HuH-7 (cell line): ENCODE results near the gene RETREG1.

Experiments
- DNase-seq: peaks from one replicate; pipeline ENCODE4 v3.0.0; 2011; ENCODE audit warnings: low spot score

Gene RETREG1

GRCh38 chr5:16521521-16522483, 95.0 kb downstream of the RETREG1 start:
- DNase-seq = peak; percentile 71

- peak; percentile 15 for DNase-seq
Observed at GRCh38 chr5:16520841-16521240, 96.0 kb downstream of the RETREG1 start.

- DNase-seq = no peak
Observed at GRCh38 chr5:16519435-16519834, 97.4 kb downstream of the RETREG1 start.

- DNase-seq = no peak
Observed at GRCh38 chr5:16518606-16519005, 98.2 kb downstream of the RETREG1 start.

GRCh38 chr5:16515532-16515931, 101.3 kb downstream of the RETREG1 start:
- DNase-seq = no peak

DNA sequence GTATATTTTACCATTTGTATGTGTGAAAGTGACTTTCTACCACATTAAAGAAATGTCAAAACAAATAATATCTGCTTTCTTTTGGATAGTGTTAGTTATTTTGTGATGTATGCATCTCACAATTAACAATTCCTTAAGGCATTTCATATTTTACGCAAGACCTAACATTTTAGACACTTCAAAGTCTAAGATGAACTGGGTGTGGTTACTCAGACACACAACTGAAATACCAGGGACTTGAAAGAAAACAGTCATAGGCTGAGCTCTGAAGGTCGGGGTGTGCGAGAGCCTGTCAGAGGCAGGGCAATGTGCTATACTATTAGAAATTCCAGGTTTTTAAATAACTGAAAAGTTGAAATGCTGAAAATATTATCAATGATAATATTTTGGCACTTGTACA, 106.7 kb downstream of the RETREG1 start:
- DNase-seq = no peak

DNA sequence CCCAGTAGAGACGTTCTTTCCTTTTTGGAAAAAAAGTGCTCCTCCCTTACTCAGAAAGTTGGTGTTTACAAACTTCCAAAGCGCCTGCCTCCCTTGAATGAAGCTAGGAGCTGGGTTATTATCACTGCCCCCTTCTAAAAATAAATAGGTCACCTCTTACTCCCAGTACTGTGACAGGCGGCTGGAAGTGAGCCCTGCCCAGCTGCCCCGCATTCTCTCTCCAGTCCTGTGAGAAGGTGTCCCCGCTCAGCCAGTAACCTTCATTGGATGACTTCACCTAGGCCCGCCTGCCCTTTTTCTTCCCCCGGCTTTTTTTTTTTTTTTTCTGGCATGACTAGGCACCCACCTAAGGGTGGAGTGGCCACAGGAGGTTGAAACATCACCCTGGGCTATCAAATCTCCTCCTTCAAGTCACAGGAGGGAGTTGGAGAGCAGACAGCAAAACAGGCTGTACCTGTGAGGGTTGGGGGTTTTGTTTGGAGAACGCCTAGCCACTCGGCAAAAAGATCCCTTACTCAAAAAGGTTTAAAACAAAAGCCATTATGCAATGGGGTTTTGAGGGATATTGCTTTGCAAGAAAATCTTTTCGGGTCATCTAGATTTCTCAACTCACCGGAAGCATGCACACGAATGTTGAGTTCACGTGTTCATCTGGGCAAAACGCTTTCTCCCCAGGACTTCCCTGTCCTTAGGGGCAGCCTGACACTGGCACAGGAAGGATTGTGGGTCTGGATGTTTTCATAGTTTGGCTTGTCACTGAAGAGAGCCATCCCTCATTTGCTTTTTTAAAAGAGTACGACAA, 107.9 kb downstream of the RETREG1 start:
- no peak for DNase-seq

DNA sequence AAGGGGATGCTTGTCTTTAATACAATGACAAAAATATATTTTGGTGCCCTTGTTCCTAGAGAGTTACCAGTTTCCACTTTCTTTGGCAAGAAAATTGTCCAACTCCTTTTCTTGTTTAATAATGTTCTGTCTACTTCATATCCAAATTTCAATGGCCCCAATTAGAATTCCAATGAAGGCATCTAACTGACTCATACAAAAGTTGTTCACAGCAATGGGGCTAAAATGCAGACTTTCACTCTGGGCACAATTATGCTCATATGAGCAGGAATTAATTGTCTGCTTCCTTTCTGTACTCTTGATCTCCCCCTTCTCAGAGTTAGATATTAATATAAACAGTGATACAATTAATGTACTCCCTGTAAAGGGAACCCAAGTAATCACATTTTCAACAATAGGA, 109.1 kb downstream of the RETREG1 start:
- DNase-seq = no peak

- no peak for DNase-seq
Observed at GRCh38 chr5:16505904-16506303, 110.9 kb downstream of the RETREG1 start.

GRCh38 chr5:16505140-16505891, 111.5 kb downstream of the RETREG1 start:
- no peak for DNase-seq

DNA sequence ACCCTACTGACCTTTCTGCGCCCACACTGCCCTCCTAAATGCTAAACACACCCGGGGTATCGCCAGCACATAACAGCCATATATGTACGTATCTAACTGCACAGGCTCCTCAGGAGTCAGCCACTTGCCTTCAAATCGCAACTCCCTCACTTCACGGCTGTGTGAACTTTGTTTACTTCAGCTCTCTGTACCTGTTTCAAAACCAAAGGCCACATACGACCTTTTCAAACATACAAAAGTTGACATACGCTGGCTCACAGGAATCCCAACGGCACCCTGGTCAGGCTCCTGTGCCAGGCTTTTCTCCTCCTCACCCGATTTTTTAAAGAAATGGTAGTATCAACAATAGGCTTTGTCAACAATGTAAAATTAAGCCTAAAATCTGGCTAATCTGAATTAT, 112.2 kb downstream of the RETREG1 start:
- no peak for DNase-seq

DNA sequence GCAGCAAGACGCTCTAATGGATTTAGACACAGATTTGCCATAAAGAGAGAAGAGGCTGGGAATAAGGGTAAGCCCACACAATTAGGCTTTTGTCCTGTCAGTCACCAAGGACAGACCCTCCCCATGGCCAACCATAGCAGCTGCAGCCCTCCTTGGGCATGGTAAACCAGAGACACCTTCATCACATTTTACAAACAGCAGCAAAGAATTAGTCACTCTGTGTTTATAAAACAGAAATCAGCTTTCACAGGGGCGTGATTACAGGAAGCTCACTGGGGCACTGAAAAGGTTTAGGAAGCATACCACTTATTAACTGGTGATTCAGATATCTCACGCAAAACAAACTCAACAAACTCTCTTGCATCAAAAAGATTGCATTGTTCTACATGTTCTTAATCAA, 113.9 kb downstream of the RETREG1 start:
- DNase-seq = no peak

- no peak for DNase-seq
Observed at GRCh38 chr5:16500024-16500423, 116.8 kb downstream of the RETREG1 start.

DNA sequence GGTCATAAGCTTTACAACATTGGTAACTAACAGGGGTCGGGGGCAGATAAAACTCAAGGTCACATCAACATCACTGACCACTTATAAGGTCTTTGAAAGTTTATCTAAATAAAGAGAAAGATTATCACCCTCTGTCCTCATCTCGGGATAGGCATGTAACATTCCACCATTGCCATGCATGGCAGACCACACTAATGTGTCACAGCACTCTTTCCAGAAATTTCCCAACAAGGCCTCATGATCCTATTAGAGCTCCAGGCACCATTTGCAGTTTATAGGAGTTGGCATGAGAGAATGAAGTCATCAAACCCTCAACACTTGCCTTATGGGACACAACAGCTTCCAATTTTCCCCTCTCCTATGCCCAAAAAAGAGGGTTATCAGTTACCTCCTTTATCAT, 119.3 kb downstream of the RETREG1 start:
- no peak for DNase-seq

- no peak for DNase-seq
Observed at GRCh38 chr5:16493261-16493660, 123.5 kb downstream of the RETREG1 start.

DNA sequence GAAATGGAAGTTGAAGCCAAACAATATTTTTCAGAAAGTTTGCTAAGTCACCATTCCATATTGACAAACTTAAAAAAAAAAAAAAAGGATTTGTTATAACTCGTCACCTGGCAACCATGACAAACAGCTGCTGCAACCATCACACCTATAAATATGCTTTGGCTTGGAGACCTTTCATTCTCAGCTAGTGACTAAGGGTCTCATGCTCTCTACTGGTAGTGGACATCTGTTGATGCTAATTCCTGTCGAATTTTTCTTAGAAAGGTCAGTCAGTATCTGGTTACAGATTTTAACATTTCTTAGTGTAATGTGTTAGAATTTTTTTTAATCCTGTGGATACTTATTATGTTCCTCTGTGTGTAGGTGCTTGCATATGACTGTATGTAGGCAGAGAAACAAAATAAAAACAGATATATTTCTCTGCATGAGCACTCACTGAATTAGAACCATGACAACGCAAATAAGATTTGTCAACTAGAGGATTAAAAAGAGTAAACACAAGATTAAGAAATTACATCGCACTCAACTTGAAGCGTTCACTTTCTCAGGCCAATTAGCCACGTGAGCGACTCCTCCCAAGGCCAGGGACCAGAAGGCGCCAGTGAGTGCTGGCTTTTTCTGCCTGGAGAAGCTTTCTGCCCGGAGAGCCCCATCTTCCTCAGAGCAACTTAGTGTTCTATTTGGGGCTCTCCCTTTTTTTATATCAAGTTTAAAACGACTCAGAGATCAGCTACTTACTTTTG, 124.2 kb downstream of the RETREG1 start:
- DNase-seq = no peak

DNA sequence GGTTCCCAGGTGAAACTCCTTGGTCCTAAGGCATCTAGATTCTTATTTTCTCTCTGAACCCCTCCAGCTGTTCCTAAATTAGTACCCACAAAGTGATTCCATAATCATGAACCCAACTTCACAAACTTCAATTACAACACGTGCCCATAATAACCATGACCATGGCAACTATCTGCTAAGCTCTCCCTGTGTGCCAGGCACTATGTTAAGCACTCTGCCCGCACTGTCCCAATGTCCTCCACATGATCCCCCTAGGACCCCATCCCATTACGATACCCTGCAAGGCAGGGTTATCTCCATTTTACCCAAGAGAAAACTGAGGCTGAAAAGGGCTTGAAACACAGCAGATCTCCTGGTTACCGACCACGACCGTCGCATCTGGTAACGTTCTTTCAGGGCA, 125.9 kb downstream of the RETREG1 start:
- no peak for DNase-seq

- no peak for DNase-seq
Observed at GRCh38 chr5:16489322-16489791, 127.4 kb downstream of the RETREG1 start.

DNA sequence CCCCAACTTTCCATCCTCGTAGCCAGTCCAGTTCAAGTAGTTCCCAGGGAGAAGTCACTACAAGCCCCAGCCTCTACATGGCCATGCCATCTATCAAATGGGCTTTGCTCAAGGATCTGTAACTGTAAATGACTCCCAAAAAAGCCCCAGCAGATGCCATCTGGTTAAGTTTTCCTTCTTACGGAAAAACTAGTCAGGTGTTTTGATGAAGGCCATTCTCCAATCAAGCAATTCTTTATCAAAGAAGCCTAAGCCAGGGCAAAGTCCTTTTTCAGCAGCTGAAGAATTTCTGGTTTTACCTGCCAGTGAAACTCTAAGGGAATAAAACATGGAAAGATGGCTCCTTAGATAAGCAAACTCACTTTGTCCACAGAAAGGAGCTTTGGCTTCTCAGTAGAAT, 129.3 kb downstream of the RETREG1 start:
- DNase-seq = no peak

GRCh38 chr5:16486711-16487111, 130.1 kb downstream of the RETREG1 start:
- no peak for DNase-seq

GRCh38 chr5:16485656-16486055, 131.1 kb downstream of the RETREG1 start:
- no peak for DNase-seq

DNA sequence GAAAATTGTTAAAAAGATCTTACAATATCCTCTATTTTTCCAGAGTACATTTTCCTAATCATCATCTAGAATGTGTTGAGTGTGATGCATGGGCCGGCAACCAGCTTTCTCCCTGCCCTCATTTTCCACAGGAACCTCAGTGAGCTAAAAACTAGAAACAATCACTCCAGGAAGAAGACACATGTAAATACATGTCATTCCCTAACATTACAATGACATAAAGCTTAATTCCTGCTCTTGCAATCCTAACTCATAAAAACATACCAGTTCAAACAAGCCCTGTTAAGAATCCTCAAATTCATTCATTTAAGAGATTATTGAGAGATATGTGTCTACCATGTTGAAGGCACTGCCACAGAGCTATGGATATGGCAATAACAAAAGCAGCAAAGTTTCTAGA, 132.7 kb downstream of the RETREG1 start:
- no peak for DNase-seq
